ENCODE data around the gene DCAF10. TPM values are rescaled to one million over a fixed set of nuclear protein-coding genes. Genes with fewer than 3 reads are reported as not detected.
"Not testable (repeated sequence)": the region's sequence is repeated elsewhere in the genome, so short reads cannot be mapped to it uniquely, and the experiment has no call there.

The DCAF10 gene
- total RNA-seq, 1 donor from 2014 or later, result 18.5 TPM

GRCh38 chr9:37801959-37802711 is 1.5 kb downstream of the DCAF10 start:
- DNase-seq (ENCODE audit: low spot score), result no peak
- Mint-ChIP-seq H3K27me3 (ENCODE audit: insufficient read depth) (no peaks in the 10 kb centered on the region), H3K9me3 (no peaks in the 10 kb centered on the region), H3K4me3 (peak overlapping the region; percentile 90), H3K4me1 (ENCODE audit: low read depth) (peaks cover 46% of the 10 kb centered on the region), H3K36me3 (ENCODE audit: low read depth) (peaks cover 15% of the 10 kb centered on the region), H3K27ac (peak overlapping the region; percentile 80)
- intact Hi-C loops (cut with micrococcal nuclease), result loop anchor here (5.0 kb wide), 1 partner anchor 315 kb away; the partner anchor contains the start of gene POLR1E

- DNase-seq (ENCODE audit: low spot score), result no peak
- Mint-ChIP-seq H3K4me1 (ENCODE audit: low read depth) (peaks cover 28% of the 10 kb centered on the region), H3K27me3 (ENCODE audit: insufficient read depth) (no peaks in the 10 kb centered on the region), H3K9me3 (no peaks in the 10 kb centered on the region), H3K27ac (no peak overlapping the region), H3K36me3 (ENCODE audit: low read depth) (peaks cover 10% of the 10 kb centered on the region), H3K4me3 (no peak overlapping the region)
- intact Hi-C loops (cut with micrococcal nuclease), result no loop called here
These were observed 5.7 kb downstream of the DCAF10 start for GRCh38 chr9:37806271-37806670.

GRCh38 chr9:37809676-37810075 is 9.1 kb downstream of the DCAF10 start:
- peaks cover 15% of the 10 kb centered on the region for H3K4me1 Mint-ChIP-seq (ENCODE audit: low read depth)
- H3K9me3 Mint-ChIP-seq; H3K36me3 Mint-ChIP-seq (ENCODE audit: low read depth); H3K4me3 Mint-ChIP-seq; intact Hi-C loops (cut with micrococcal nuclease); DNase-seq (ENCODE audit: low spot score); H3K27me3 Mint-ChIP-seq (ENCODE audit: insufficient read depth); H3K27ac Mint-ChIP-seq: not testable (repeated sequence)

- DNase-seq (ENCODE audit: low spot score), result no peak
- Mint-ChIP-seq H3K27me3 (ENCODE audit: insufficient read depth) (no peaks in the 10 kb centered on the region), H3K4me1 (ENCODE audit: low read depth) (peaks cover 5% of the 10 kb centered on the region), H3K27ac (no peak overlapping the region), H3K4me3 (no peak overlapping the region), H3K36me3 (ENCODE audit: low read depth) (peaks cover 4% of the 10 kb centered on the region), H3K9me3 (no peaks in the 10 kb centered on the region)
- intact Hi-C loops (cut with micrococcal nuclease), result no loop called here
These were observed 11.4 kb downstream of the DCAF10 start for GRCh38 chr9:37811906-37812476.

- no peak overlapping the region for H3K4me3 Mint-ChIP-seq
- peaks cover 4% of the 10 kb centered on the region for H3K36me3 Mint-ChIP-seq (ENCODE audit: low read depth)
- H3K27ac Mint-ChIP-seq, result no peak overlapping the region
- DNase-seq (ENCODE audit: low spot score), result no peak
- H3K9me3 Mint-ChIP-seq, result no peaks in the 10 kb centered on the region
- intact Hi-C loops (cut with micrococcal nuclease), result no loop called here
- H3K4me1 Mint-ChIP-seq (ENCODE audit: low read depth), result peaks cover 5% of the 10 kb centered on the region
- no peaks in the 10 kb centered on the region for H3K27me3 Mint-ChIP-seq (ENCODE audit: insufficient read depth)
These were observed 12.3 kb downstream of the DCAF10 start for GRCh38 chr9:37812773-37813379.

GRCh38 chr9:37818849-37819248 is 18.3 kb downstream of the DCAF10 start:
- Mint-ChIP-seq H3K27me3 (ENCODE audit: insufficient read depth) (no peaks in the 10 kb centered on the region), H3K4me1 (ENCODE audit: low read depth) (no peaks in the 10 kb centered on the region)

GRCh38 chr9:37820142-37820541 is 19.5 kb downstream of the DCAF10 start:
- peaks cover 6% of the 10 kb centered on the region for H3K9me3 Mint-ChIP-seq
- H3K4me3 Mint-ChIP-seq, result no peak overlapping the region
- no peak for DNase-seq (ENCODE audit: low spot score)
- no peaks in the 10 kb centered on the region for H3K27me3 Mint-ChIP-seq (ENCODE audit: insufficient read depth)
- no peak overlapping the region for H3K27ac Mint-ChIP-seq
- intact Hi-C loops (cut with micrococcal nuclease), result no loop called here
- no peaks in the 10 kb centered on the region for H3K4me1 Mint-ChIP-seq (ENCODE audit: low read depth)
- peaks cover 39% of the 10 kb centered on the region for H3K36me3 Mint-ChIP-seq (ENCODE audit: low read depth)

More at GRCh38 chr9:37818849-37819248, 18.3 kb downstream of the DCAF10 start:
- Mint-ChIP-seq H3K4me3 (no peak overlapping the region), H3K36me3 (ENCODE audit: low read depth) (peaks cover 30% of the 10 kb centered on the region), H3K27ac (no peak overlapping the region), H3K9me3 (no peaks in the 10 kb centered on the region)
- DNase-seq (ENCODE audit: low spot score), result no peak
- intact Hi-C loops (cut with micrococcal nuclease), result no loop called here

GRCh38 chr9:37825174-37825573 is 24.6 kb downstream of the DCAF10 start:
- intact Hi-C loops (cut with micrococcal nuclease); H3K27me3 Mint-ChIP-seq (ENCODE audit: insufficient read depth); DNase-seq (ENCODE audit: low spot score); H3K4me3 Mint-ChIP-seq; H3K9me3 Mint-ChIP-seq; H3K27ac Mint-ChIP-seq; H3K4me1 Mint-ChIP-seq (ENCODE audit: low read depth): not testable (repeated sequence)
- H3K36me3 Mint-ChIP-seq (ENCODE audit: low read depth), result peaks cover 49% of the 10 kb centered on the region

GRCh38 chr9:37827483-37828165 is 27.0 kb downstream of the DCAF10 start:
- Mint-ChIP-seq H3K4me1 (ENCODE audit: low read depth) (no peaks in the 10 kb centered on the region), H3K27me3 (ENCODE audit: insufficient read depth) (no peaks in the 10 kb centered on the region), H3K27ac (no peak overlapping the region), H3K36me3 (ENCODE audit: low read depth) (peaks cover 29% of the 10 kb centered on the region), H3K4me3 (no peak overlapping the region), H3K9me3 (peaks cover 6% of the 10 kb centered on the region)
- intact Hi-C loops (cut with micrococcal nuclease), result no loop called here
- DNase-seq (ENCODE audit: low spot score), result no peak

GRCh38 chr9:37835821-37836220 is 35.2 kb downstream of the DCAF10 start:
- Mint-ChIP-seq H3K27me3 (ENCODE audit: insufficient read depth) (no peaks in the 10 kb centered on the region), H3K4me1 (ENCODE audit: low read depth) (peaks cover 11% of the 10 kb centered on the region), H3K27ac (no peak overlapping the region), H3K9me3 (no peaks in the 10 kb centered on the region), H3K36me3 (ENCODE audit: low read depth) (peaks cover 13% of the 10 kb centered on the region), H3K4me3 (no peak overlapping the region)
- intact Hi-C loops (cut with micrococcal nuclease), result loop anchor here (5.0 kb wide), 1 partner anchor 66 kb away; the partner anchor contains the start of gene SLC25A51
- DNase-seq (ENCODE audit: low spot score), result no peak

- peaks cover 13% of the 10 kb centered on the region for H3K36me3 Mint-ChIP-seq (ENCODE audit: low read depth)
- no peaks in the 10 kb centered on the region for H3K27me3 Mint-ChIP-seq (ENCODE audit: insufficient read depth)
- peaks cover 11% of the 10 kb centered on the region for H3K4me1 Mint-ChIP-seq (ENCODE audit: low read depth)
- H3K27ac Mint-ChIP-seq, result no peak overlapping the region
- no peak for DNase-seq (ENCODE audit: low spot score)
- no peaks in the 10 kb centered on the region for H3K9me3 Mint-ChIP-seq
- no peak overlapping the region for H3K4me3 Mint-ChIP-seq
- intact Hi-C loops (cut with micrococcal nuclease), result loop anchor here (5.0 kb wide), 1 partner anchor 66 kb away; the partner anchor contains the start of gene SLC25A51
These were observed 35.8 kb downstream of the DCAF10 start for GRCh38 chr9:37836386-37836785.

GRCh38 chr9:37839496-37840461 is 39.2 kb downstream of the DCAF10 start:
- H3K4me1 Mint-ChIP-seq (ENCODE audit: low read depth), result peaks cover 11% of the 10 kb centered on the region
- intact Hi-C loops (cut with micrococcal nuclease), result loop anchor here (5.0 kb wide), 2 partner anchors 63 to 92 kb away; partner anchors contain the start of gene SLC25A51
- no peak overlapping the region for H3K27ac Mint-ChIP-seq
- H3K9me3 Mint-ChIP-seq, result no peaks in the 10 kb centered on the region
- no peaks in the 10 kb centered on the region for H3K27me3 Mint-ChIP-seq (ENCODE audit: insufficient read depth)
- no peak for DNase-seq (ENCODE audit: low spot score)
- H3K36me3 Mint-ChIP-seq (ENCODE audit: low read depth), result peaks cover 11% of the 10 kb centered on the region
- no peak overlapping the region for H3K4me3 Mint-ChIP-seq

Measured in activated T-helper 1 cell treated with anti-CD3 and anti-CD28 coated beads, Interleukin-12 subunit alpha, Interleukin-12 subunit beta, Interleukin-2, Interleukin-4 antibody, amounts not matched to agents 30 ng/mL and 10 ng/mL and 1 ng/mL, durations not matched to agents 14 hours and 24 hours and 36 hours (primary cell).